PC-3 (cell line): ENCODE data around the gene LRRC3C. TPM values are rescaled to one million over a fixed set of nuclear protein-coding genes. Genes with fewer than 3 reads are reported as not detected.
A peak's percentile ranks its signal among the peaks of the same experiment; 100 is the strongest.

Experiments used
- ATAC-seq: fragments of 200-7000 bp; cut with Tn5 transposase; 2 replicates; pipeline ENCODE4 v1.9.1; 2020; ENCODE audit warnings: mild to moderate bottlenecking, moderate library complexity
- BruUV-seq: library from RNA; stranded (reverse); fragments of 400-500 nt; replicated peaks from 2 replicates; lab custom pipeline; 2021; lab: Mats Ljungman, UMichigan
- CTCF ChIA-PET: fragments of 300-600 bp; sonication (Branson Sonifier 250); formaldehyde crosslinking; loops from one replicate; lab custom pipeline; 2022; ENCODE audit warnings: antibody characterized with exemption; lab: Charles Lee
- POLR2A ChIA-PET: fragments of 300-600 bp; sonication (Branson Sonifier 250); formaldehyde crosslinking; loops from one replicate; lab custom pipeline; 2022; ENCODE audit warnings: antibody characterized with exemption; ENCODE audit not compliant: unreplicated experiment; lab: Charles Lee
- DNase-seq: peaks from one replicate; pipeline ENCODE4 v3.0.0-alpha.2; 2015
- H2AFZ ChIP-seq: fragments of 300-600 bp; sonication (generic); 2 replicates; pipeline ENCODE4 v1.6.0; 2016; ENCODE audit warnings: antibody characterized with exemption, low read length
- H3F3A ChIP-seq: fragments of 300-600 bp; sonication (generic); one replicate; pipeline ENCODE4 v1.6.0; 2017; ENCODE audit warnings: antibody characterized with exemption, low read length, control low read depth, mild to moderate bottlenecking; ENCODE audit not compliant: unreplicated experiment
- H3K27ac ChIP-seq: fragments of 300-600 bp; sonication (generic); 2 replicates; pipeline ENCODE4 v1.5.1; 2016; ENCODE audit warnings: mild to moderate bottlenecking, low read length
- H3K27me3 ChIP-seq: fragments of 300-600 bp; sonication (generic); 2 replicates; pipeline ENCODE4 v1.6.1; 2016; ENCODE audit warnings: low read length, mixed read lengths
- H3K36me3 ChIP-seq: fragments of 300-600 bp; sonication (generic); 2 replicates; pipeline ENCODE4 v1.6.1; 2016; ENCODE audit warnings: low read depth, mixed run types, low read length, mixed read lengths
- H3K4me1 ChIP-seq: fragments of 300-600 bp; sonication (generic); 2 replicates; pipeline ENCODE4 v1.5.1; 2016; ENCODE audit warnings: low read length; ENCODE audit not compliant: insufficient read depth
- H3K4me2 ChIP-seq: fragments of 300-600 bp; sonication (generic); 2 replicates; pipeline ENCODE4 v1.6.0; 2016; ENCODE audit warnings: low read length
- H3K4me3 ChIP-seq: fragments of 300-600 bp; sonication (generic); 2 replicates; pipeline ENCODE4 v1.5.1; 2016; ENCODE audit warnings: mild to moderate bottlenecking, low read length, mixed read lengths
- H3K79me2 ChIP-seq: fragments of 300-600 bp; sonication (generic); 2 replicates; pipeline ENCODE4 v1.6.1; 2017; ENCODE audit warnings: low read length, mixed read lengths
- H3K9ac ChIP-seq: fragments of 300-600 bp; sonication (generic); 2 replicates; pipeline ENCODE4 v1.6.0; 2016; ENCODE audit warnings: mild to moderate bottlenecking, low read length
- H3K9me2 ChIP-seq: fragments of 300-600 bp; sonication (generic); replicated peaks from 2 replicates; pipeline ENCODE4 v1.6.1; 2016; ENCODE audit warnings: mixed run types, low read length, mixed read lengths
- H3K9me3 ChIP-seq: fragments of 300-600 bp; sonication (generic); 2 replicates; pipeline ENCODE4 v1.6.1; 2016; ENCODE audit warnings: low read length, mixed read lengths
- H4K20me1 ChIP-seq: fragments of 300-600 bp; sonication (generic); 2 replicates; pipeline ENCODE4 v1.6.1; 2016; ENCODE audit warnings: low read length, mixed read lengths
- EZH2 ChIP-seq: fragments of 300-600 bp; sonication (generic); IDR thresholded peaks from one replicate; pipeline ENCODE4 v1.6.1; 2017; ENCODE audit warnings: antibody characterized with exemption, mild to moderate bottlenecking, low read length; ENCODE audit not compliant: unreplicated experiment
- EZH2phosphoT487 ChIP-seq: fragments of 300-600 bp; sonication (generic); IDR thresholded peaks from 2 replicates; pipeline ENCODE4 v1.6.1; 2018; ENCODE audit warnings: mild to moderate bottlenecking, antibody characterized with exemption, low read length, borderline replicate concordance
- intact Hi-C: fragments of 100-400 bp; cut with micrococcal nuclease; formaldehyde crosslinking; loops from 2 replicates; pipeline ENCODE4 v1.9.0; 2023
- total RNA-seq: library from RNA; depleted of rRNA; stranded (reverse); fragments of >200 nt; gene quantifications from 2 replicates; pipeline ENCODE4 v1.2.3, GENCODE V29; 2014
- TF ChIP-seq, protein P1 (sequence below): fragments of 300-600 bp; sonication (generic); conservative IDR thresholded peaks from 2 replicates; pipeline ENCODE4 v1.5.1; 2017; ENCODE audit warnings: antibody characterized with exemption, low read depth, mild to moderate bottlenecking, low read length

The LRRC3C gene
- total RNA-seq, 1 experiment from 2014 or later: not detected

DNA sequence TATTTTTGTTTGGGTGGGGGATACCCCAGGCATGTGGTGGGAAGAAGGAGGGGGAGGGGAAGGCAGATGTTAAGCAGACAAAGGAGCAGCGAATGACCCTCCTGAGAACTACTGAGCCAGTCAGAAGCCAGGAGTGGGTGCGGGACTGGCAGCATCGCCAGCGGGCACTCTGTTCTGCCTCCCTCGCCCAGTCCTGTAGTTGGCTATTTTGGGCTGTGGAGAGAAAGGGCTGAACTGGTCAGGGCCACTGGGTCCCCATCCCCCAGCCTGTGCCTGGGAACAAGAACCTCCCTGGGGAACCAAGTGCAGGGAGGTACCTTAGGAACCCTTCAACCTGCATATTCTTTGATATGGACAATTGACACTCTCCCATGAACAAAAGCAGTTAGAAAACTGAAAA is 6.4 kb downstream of the LRRC3C start:
- ATAC-seq: no peak
- no peak overlapping the region for H3K27ac ChIP-seq

DNA sequence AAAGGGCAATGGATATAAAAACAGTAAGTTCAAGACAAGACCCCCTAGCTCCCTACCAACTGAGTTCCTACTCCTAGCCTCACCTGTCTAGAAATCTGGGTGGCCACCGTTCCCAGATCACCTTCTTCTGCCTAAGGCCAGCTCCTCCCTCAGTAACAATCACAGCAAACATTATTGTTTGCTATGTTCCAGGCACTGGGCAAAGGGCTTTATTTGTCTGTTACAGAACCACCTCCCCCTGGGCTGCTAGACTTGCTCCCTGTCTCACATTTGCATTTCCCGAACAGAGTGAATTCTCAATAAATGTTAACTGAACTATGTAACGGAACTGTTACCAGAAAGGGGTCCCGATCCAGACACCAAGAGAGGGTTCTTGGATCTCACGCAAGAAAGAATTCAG is 6.8 kb downstream of the LRRC3C start:
- Histone ChIP-seq H2AFZ (no peak overlapping the region), H3K9me3 (no peaks in the 10 kb centered on the region), H3F3A (peaks cover 4% of the 10 kb centered on the region), H3K27me3 (no peaks in the 10 kb centered on the region), H3K36me3 (no peaks in the 10 kb centered on the region), H4K20me1 (no peaks in the 10 kb centered on the region), H3K27ac (no peak overlapping the region), H3K79me2 (no peaks in the 10 kb centered on the region), H3K4me1 (peaks cover 9% of the 10 kb centered on the region), H3K4me3 (no peak overlapping the region), H3K9me2 (no peaks in the 10 kb centered on the region), H3K9ac (no peak overlapping the region), H3K4me2 (no peak overlapping the region)
- BruUV-seq: no TSS peak
- ChIA-PET CTCF (no interaction called here), POLR2A (no interaction called here)
- DNase-seq (no peak), ATAC-seq (no peak)
- TF ChIP-seq EZH2 (no peak), EZH2phosphoT487 (no peak)
- TF ChIP-seq, protein P1, sequence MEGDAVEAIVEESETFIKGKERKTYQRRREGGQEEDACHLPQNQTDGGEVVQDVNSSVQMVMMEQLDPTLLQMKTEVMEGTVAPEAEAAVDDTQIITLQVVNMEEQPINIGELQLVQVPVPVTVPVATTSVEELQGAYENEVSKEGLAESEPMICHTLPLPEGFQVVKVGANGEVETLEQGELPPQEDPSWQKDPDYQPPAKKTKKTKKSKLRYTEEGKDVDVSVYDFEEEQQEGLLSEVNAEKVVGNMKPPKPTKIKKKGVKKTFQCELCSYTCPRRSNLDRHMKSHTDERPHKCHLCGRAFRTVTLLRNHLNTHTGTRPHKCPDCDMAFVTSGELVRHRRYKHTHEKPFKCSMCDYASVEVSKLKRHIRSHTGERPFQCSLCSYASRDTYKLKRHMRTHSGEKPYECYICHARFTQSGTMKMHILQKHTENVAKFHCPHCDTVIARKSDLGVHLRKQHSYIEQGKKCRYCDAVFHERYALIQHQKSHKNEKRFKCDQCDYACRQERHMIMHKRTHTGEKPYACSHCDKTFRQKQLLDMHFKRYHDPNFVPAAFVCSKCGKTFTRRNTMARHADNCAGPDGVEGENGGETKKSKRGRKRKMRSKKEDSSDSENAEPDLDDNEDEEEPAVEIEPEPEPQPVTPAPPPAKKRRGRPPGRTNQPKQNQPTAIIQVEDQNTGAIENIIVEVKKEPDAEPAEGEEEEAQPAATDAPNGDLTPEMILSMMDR: no peak
- intact Hi-C loops: no loop called here

More for the DNA sequence above, 6.4 kb downstream of the LRRC3C start:
- POLR2A ChIA-PET: no interaction called here
- Histone ChIP-seq H3K4me2 (no peak overlapping the region), H3K27me3 (no peaks in the 10 kb centered on the region), H3K9me3 (no peaks in the 10 kb centered on the region), H3K4me3 (no peak overlapping the region), H3K9me2 (no peaks in the 10 kb centered on the region), H2AFZ (no peak overlapping the region), H4K20me1 (no peaks in the 10 kb centered on the region), H3K4me1 (peaks cover 10% of the 10 kb centered on the region), H3K9ac (no peak overlapping the region), H3K79me2 (no peaks in the 10 kb centered on the region), H3F3A (peaks cover 4% of the 10 kb centered on the region), H3K36me3 (no peaks in the 10 kb centered on the region)
- no TSS peak for BruUV-seq
- intact Hi-C loops: no loop called here
- no peak for DNase-seq
- TF ChIP-seq EZH2 (no peak), EZH2phosphoT487 (no peak)
- TF ChIP-seq, protein P1: no peak
- CTCF ChIA-PET: no interaction called here

GRCh38 chr17:39935909-39936308 is 8.4 kb downstream of the LRRC3C start:
- H3K27ac ChIP-seq: no peak overlapping the region
- BruUV-seq: no TSS peak
- no peak overlapping the region for H3K9ac ChIP-seq
- H3K4me1 ChIP-seq: peaks cover 8% of the 10 kb centered on the region; the same call in 1 of the 2 replicates
- H4K20me1 ChIP-seq: no peaks in the 10 kb centered on the region
- POLR2A ChIA-PET: no interaction called here
- no peak overlapping the region for H2AFZ ChIP-seq
- no peaks in the 10 kb centered on the region for H3K79me2 ChIP-seq
- H3F3A ChIP-seq: no peaks in the 10 kb centered on the region
- intact Hi-C loops: no loop called here
- H3K4me3 ChIP-seq: no peak overlapping the region
- no peaks in the 10 kb centered on the region for H3K9me3 ChIP-seq
- H3K36me3 ChIP-seq: no peaks in the 10 kb centered on the region
- no peaks in the 10 kb centered on the region for H3K9me2 ChIP-seq
- H3K27me3 ChIP-seq: no peaks in the 10 kb centered on the region
- CTCF ChIA-PET: no interaction called here
- TF ChIP-seq EZH2phosphoT487 (no peak), EZH2 (no peak)
- TF ChIP-seq, protein P1: no peak
- H3K4me2 ChIP-seq: no peak overlapping the region
- DNase-seq: peak; percentile 9
- no peak for ATAC-seq
